Stomach (tissue), 4 donors: ENCODE results near the gene FAAP20.

Experiments used
- EP300 ChIP-seq: sonication (generic); formaldehyde crosslinking; IDR thresholded peaks from one replicate; pipeline ENCODE4 v1.6.1; 2017; ENCODE audit warnings: antibody characterized with exemption
- POLR2A ChIP-seq, 4 donors: fragments of 450-650 bp; IDR thresholded peaks; one replicate each; pipeline ENCODE4 v1.6.1; 2016; ENCODE audit warnings: antibody characterized with exemption in 4 of 4, control low read depth in 2 of 4, mild to moderate bottlenecking in 1 of 4, moderate library complexity in 1 of 4
- POLR2AphosphoS5 ChIP-seq, 3 donors: sonication (generic); formaldehyde crosslinking; IDR thresholded peaks; one replicate each; pipeline ENCODE4 v1.6.1; 2016; ENCODE audit warnings: antibody characterized with exemption in 3 of 3
- TF ChIP-seq, protein P1 (sequence below), 7 experiments: fragments of 450-650 bp in 4 of 7; fragments of 200-600 bp in 3 of 7; sonication (generic) in 3 of 7; IDR thresholded peaks; one replicate each; pipeline ENCODE4 v1.5.1; 2016 to 2019; ENCODE audit warnings: antibody characterized with exemption in 7 of 7, control low read depth in 2 of 7, mild to moderate bottlenecking in 1 of 7

DNA sequence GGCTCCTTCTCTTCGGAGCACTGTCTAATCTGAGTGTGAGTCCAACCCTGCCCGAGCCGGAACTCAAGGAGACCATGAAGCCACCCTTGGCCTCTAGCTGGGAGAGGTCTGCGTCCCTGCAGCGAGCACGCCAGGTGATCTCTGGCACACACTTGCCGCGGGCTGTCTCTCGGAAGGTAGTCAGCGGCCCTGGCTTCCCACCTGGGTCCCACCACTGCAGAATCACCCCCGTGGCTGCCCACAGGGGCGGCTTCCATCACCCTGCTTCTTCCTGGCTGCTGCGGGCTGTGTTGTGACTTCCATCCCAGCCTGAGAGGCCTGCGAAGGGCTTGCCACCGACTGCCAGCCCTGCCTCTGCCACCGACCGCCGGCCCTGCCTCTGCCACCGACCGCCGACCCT, 17.0 kb downstream of the FAAP20 start:
- TF ChIP-seq, protein P1, sequence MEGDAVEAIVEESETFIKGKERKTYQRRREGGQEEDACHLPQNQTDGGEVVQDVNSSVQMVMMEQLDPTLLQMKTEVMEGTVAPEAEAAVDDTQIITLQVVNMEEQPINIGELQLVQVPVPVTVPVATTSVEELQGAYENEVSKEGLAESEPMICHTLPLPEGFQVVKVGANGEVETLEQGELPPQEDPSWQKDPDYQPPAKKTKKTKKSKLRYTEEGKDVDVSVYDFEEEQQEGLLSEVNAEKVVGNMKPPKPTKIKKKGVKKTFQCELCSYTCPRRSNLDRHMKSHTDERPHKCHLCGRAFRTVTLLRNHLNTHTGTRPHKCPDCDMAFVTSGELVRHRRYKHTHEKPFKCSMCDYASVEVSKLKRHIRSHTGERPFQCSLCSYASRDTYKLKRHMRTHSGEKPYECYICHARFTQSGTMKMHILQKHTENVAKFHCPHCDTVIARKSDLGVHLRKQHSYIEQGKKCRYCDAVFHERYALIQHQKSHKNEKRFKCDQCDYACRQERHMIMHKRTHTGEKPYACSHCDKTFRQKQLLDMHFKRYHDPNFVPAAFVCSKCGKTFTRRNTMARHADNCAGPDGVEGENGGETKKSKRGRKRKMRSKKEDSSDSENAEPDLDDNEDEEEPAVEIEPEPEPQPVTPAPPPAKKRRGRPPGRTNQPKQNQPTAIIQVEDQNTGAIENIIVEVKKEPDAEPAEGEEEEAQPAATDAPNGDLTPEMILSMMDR (IDR thresholded peaks at IDR 0.05), result no peak
- no peak for TF ChIP-seq POLR2A (IDR thresholded peaks at IDR 0.05)
- no peak for TF ChIP-seq POLR2AphosphoS5 (IDR thresholded peaks at IDR 0.05)
- TF ChIP-seq EP300, result no peak
